Right lobe of liver (tissue), 4 donors: Measurements from ENCODE around the gene SNRNP27.

Source experiments
- CTCF ChIP-seq, 4 donors: fragments of 200-600 bp in 3 of 4; fragments of 450-650 bp in 1 of 4; IDR thresholded peaks; one replicate each; pipeline versions ENCODE4 v1.5.1 to v1.8.0; 2016 to 2022; ENCODE audit warnings: antibody characterized with exemption in 4 of 4, mild to moderate bottlenecking in 2 of 4
- POLR2A ChIP-seq: fragments of 450-650 bp; IDR thresholded peaks from one replicate; pipeline ENCODE4 v1.6.1; 2017; ENCODE audit warnings: antibody characterized with exemption, mild to moderate bottlenecking
- donor health status: DM: no; HTN: no; CAD: no.
- donor health status: DM: no; HTN: no; CAD: no.
- donor health status: DM: no; HTN: yes; CAD: no.

GRCh38 chr2:69940691-69941090 lies 46.9 kb downstream of the SNRNP27 start:
- TF ChIP-seq POLR2A (no peak), CTCF (IDR thresholded peaks at IDR 0.05) (no peak)
